ENCODE measurements around the gene TAF4.
A peak's percentile ranks its signal among the peaks of the same experiment; 100 is the strongest.

The TAF4 gene

GRCh38 chr20:62021793-62022385 is 43.8 kb downstream of the TAF4 start:
- no peak for DNase-seq (ENCODE audit: low spot score)

DNA sequence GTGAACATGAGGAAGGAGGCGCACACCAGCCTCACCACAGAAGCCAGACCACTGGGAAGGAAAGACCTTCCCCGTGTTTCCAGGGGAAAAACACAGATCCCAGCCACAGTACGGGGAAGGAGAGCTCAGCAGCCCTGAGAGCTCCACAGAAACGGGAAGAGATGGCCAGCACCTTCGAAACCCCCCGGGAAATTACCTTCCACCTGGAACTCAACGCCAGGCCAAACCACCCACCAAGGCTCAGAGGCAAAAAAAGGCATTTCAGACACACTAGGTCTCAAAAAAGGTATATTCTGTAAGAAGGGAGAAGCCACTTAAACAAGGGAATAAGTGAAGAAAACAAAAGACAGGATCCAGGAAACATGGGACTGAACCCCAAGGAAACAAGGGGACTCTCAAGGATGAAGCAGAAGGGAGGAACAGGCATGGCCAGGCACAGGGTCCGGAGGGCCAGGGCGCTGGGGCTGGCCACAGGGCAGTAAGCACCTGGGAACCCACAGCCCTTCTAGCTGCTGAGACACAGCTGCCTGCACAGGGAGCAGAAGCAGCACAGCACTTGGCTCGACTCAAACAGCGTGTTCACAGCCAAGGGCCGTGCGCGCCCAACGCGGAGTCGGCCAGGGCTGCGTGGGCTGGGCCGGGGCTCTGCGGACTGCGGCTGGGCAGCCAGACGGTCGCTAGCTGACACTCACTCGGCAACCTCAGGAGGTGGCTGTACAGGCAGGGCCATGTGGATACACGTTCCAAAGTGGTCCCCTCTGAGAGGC is 44.6 kb downstream of the TAF4 start:
- peak; percentile 81 for DNase-seq (ENCODE audit: low spot score)

GRCh38 chr20:62019881-62020492 is 45.7 kb downstream of the TAF4 start:
- DNase-seq (ENCODE audit: low spot score), result no peak

DNA sequence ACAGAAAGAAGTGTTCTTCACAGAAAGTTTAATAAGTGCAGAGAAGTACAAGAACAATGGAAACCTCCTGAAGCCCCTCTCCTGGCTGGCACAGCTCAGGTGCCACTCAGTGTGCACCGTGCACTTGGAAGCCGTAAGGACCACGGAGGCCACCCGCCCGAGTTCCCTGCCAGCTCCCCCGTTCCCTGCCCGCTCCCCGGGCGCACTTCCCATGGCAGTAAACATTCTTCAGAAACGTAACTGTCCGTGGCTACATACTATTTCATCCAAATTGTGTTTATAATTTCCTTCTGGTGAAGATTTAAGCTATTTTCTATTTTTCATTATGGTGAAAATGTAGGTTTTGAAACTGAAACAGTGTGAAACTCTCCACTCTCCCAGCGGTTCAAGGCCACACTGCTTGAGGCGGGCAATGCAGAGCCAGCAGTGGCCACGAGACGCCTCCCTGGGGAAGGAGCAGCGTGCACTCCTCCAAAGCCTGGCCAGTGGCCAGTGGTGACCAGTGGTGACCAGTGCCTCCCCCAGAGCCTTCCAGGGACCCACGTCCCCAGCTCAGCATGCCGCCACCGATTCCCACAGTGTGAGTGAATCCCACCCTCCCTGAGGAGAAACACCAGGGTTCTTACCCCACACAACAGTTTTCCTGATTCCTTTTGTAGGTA is 46.4 kb downstream of the TAF4 start:
- peak; percentile 40 for DNase-seq (ENCODE audit: low spot score)

- no peak for DNase-seq (ENCODE audit: low spot score)
These were observed 47.1 kb downstream of the TAF4 start for GRCh38 chr20:62018437-62019143.

DNA sequence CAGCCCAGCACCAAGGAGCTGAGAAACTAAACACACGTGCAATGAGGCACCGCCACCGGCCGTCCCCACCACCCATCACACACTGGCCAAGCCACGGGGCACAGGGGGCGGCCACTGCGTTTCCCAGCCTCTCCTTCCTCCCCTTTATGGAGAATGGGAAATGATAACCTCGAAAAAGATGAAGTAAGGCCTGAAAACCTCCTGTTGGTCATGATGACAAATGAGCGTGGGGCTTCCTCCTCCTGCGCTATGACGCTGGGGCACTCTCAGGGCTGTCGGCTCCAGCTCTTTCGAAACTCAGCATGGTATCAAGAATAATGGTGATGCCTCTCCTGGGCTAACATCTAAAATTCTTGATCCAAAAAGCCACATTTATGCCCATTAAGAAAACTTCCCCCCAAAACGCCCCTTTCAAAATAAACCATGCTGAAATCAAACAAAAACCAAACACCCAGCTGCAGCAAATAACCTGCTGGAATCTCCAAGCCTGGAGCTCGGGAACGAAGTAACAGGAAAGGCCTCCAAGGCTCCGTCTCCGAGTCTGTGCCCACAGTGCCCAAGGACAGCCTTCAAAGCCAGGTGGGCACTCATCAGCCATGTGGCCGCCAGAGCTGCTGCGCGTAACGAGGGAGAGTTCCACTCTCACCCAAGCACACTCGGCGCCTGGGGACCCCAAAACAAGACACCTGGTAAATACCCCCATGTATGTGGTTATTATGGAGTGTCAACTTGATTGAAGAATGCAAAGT is 50.0 kb downstream of the TAF4 start:
- DNase-seq (ENCODE audit: low spot score), result no peak

DNA sequence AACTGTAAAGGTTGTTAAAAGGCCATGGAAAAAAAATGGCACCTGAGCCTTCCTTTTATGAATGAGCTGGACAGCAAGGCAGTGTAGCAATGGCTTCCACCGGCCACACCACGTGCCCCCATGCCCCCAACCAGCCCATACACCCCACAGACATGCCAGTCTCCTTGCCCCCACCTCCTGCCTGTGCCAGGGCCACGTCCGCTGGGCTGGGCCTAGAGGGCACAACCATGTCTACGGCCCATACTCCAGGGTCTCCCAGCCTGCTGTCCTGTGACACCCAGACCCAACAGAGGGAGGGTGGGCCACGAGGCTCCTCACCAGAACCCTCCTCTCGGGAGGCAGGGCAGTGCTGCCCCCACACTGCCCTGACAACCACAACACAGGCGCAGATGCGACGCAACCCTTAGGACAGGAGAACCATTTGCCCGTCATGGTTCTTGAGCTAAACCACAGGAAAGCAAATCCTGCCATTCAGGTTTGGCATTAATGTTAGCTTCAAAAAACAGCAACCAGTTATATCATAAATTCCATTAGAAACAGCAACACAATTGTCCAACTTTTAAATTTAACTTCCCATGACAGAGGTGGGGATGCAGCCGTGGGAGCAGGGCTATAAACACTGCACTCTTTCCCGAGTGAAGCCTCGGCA is 50.7 kb downstream of the TAF4 start:
- no peak for DNase-seq (ENCODE audit: low spot score)

DNA sequence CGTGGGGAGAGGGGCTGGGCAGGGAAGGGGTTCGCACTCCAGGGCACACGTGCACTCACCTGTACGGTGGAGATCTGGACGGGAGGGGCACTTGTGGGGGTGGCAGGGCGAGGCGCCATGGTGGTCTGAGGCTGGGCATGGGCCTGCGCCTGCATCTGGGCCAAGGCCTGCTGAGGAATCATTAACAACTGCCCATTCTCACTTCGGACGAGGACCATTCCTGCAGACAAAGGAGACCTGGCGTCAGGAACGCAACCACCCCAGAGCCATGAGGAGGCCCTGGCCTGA is 51.2 kb downstream of the TAF4 start:
- no peak for DNase-seq (ENCODE audit: low spot score)

GRCh38 chr20:62012631-62013030 is 53.0 kb downstream of the TAF4 start:
- DNase-seq (ENCODE audit: low spot score), result no peak

DNA sequence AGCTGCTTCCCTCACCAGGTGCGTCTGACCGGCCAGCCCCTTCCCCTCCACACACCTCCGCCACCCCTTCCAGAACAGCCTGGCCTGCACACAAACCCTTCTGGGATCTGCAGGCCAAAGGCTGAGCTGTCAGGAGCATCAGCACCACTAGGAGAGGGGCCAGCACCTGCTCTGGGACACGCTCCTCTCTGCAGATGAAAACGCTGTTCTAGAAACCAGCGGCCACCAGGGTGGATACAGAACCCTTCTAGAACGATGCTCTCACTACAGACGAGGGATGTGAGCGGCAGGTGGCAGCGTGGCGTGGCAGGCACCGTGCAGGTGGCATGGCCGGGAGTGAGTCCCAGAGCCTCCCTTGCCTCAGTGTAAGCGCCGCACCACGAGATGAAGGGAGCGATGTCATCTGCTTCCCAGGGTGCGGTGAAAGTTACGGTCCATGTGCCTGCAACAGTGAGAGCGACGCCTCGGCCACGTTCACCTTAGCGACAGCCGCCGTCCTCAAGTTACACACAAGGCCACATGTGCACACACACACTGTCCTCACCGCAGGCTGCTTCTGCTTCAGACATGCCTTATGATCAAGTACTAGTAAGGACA is 53.6 kb downstream of the TAF4 start:
- DNase-seq (ENCODE audit: low spot score), result no peak

- no peak for DNase-seq (ENCODE audit: low spot score)
These were observed 54.3 kb downstream of the TAF4 start for GRCh38 chr20:62011403-62011790.

DNA sequence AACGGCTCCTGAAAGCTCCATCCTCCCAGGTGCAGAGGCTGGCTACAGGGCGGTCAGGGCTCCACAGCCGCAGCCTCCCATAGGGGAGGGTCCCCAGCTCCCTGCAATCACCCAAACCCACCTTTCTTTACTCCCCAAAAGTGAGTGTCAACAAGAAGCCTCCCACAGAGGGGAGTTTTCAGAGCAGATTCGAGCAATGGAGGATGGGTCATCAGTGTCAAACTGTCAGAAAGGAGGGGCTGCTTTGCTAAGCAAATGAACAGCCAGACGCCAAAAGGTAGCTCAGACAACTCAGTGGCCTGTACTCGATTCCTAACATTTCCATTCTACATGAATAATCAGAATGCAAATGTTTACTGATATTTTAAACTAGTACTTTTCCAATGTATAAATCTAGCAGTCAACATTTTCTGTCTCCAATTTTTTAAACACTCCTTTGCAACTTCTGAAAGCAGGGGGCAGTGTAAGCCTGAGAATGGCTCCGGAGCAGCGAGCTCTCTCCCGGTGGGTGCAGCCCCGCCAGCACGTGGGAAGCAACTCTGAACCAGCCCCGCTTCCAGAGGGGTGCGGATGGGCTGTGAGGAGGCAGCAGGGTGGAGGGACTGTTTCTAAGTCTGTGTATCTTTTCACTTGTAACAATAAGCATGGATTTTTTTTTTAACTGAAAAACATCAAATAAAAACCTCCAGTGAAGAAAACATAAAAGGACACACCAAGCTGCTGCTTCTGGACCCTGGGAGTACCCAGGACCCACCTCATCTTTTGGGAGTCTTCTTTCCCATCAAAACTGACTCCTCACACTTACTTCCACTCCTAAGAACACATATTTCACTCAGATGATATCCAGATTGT is 54.9 kb downstream of the TAF4 start:
- DNase-seq (ENCODE audit: low spot score), result no peak

DNA sequence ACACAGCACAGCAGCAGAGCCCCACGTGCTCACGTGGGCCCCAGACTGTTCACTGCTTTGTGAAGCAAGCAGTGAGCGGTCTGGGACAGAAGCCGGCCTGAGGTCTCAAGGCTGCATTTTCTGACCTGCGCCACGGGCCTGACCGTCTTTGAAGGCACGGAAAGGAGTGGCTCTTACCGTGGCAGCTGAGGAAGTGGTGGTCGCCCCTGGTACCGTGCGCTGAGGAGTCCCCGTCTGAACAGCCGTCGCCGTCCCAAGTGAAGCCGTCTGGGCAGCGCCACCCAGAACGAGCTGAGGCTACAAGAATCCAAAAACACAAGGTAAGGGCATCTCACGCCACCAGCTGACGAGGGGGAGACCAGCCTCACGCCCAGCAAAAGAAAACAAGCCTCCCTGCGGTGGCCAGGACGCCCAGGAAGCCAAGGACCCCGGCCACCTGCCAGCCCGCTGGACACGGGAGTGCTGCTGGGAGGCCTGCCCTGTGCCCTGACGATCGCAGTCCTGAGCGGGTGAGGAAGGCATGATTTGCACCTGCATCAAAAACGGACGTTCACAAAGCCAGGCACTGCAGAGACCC is 55.7 kb downstream of the TAF4 start:
- DNase-seq (ENCODE audit: low spot score), result no peak

GRCh38 chr20:62009322-62009721 is 56.4 kb downstream of the TAF4 start:
- no peak for DNase-seq (ENCODE audit: low spot score)

DNA sequence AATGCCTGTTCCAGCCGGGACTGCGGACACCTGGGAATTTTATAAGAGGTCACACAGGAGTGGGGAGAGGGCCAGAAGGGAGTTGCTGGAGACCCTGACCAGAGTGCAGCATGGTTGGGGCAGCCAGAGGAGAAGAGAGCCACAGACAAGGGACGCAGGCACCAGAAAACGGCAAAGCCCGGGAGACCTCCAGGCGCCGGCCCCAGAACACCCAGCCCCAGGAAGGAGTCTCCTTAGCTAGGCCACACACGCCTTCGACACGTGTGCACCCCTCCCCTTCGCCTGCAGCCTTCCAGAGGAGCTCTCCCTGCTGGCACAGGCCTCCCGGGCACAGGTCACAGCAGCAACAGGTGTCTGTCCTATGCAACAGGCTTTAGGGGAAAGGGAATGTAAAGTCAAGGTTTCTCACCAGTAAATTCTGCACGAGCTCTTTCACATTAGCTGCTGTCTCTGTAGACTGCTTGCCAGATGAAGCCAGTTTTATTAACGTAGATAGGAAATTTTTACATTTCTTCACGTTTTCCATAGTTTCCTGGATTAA is 57.0 kb downstream of the TAF4 start:
- no peak for DNase-seq (ENCODE audit: low spot score)

- DNase-seq (ENCODE audit: low spot score), result no peak
These were observed 58.5 kb downstream of the TAF4 start for GRCh38 chr20:62007127-62007647.

GRCh38 chr20:62006482-62006881 is 59.2 kb downstream of the TAF4 start:
- DNase-seq (ENCODE audit: low spot score), result no peak

GRCh38 chr20:62004614-62005013 is 61.1 kb downstream of the TAF4 start:
- DNase-seq (ENCODE audit: low spot score), result no peak
